Measurements from ENCODE around the gene RNF113B.
A peak's percentile ranks its signal among the peaks of the same experiment; 100 is the strongest.

Gene RNF113B

DNA sequence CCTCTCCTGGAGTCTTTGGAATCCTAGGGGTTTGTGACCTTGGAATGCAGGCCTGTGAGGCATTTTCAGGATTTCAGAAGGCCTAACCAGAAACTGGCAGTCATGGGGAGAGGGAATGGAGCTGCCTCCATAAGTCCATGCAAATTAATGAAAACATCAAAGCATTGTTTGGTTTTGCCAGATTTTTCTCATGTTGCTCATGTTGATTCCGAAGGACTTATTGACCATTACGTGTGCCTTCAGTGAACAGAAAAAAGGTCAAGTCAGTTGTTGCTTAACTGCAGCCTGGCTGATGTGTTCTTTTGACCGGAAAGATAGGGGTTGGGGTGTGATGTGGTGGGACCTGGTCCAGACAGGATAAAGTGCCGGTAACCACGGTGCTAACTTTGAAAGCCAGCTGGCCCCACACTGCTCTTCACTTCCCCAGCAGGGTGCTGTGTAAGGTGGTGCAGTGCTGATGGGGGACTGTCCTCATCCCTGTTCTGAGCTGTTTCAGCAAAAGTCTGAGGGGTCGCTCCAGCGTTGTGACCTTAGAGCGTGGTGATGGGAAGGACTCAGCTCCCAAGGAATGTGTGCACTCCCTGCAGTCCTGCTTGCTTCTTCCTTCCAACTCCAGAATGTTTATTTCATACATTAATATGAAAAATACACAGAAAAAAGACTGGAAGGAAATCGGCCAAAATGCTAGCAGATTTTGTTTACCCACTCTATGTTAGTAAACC lies 3.5 kb downstream of the RNF113B start:
- peak; percentile 94 for DNase-seq

GRCh38 chr13:98172590-98173422 lies 4.3 kb downstream of the RNF113B start:
- peak; percentile 51 for DNase-seq

DNA sequence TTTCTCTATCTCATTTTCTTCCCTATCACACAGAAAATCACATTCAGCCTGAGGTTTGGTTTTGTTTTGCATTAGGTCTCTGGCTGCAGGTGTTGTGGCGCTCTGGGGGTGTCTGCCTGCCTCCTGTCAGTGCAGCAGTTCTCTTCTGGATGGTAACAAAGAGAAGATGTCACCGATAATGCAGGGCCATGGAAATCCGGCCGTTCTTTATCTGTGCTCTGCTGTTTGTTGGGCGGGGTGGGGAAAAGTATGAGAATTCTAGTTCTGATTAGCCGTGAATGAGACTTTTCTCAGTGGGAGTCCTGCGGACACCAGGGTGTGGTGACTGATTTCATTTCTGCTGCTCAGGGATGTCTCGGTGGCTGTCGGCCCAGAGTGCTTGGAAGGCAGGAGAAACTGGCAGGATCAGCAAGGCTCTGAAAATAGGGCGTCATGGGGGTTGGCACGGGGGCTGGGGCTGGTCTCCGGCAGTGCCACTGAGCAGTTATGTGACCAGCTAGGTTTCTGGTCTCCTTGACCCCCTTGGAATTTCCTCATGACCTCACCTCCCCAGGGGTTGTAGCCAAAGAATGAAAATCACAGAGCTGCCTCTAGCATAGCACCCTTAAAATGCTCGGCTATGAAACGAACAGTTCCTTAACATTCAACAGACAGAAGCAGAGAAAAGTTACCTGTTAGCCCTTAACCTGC lies 5.0 kb downstream of the RNF113B start:
- peak; percentile 47 for DNase-seq

- DNase-seq, result no peak
Observed at GRCh38 chr13:98169331-98169730, 7.7 kb downstream of the RNF113B start.

DNA sequence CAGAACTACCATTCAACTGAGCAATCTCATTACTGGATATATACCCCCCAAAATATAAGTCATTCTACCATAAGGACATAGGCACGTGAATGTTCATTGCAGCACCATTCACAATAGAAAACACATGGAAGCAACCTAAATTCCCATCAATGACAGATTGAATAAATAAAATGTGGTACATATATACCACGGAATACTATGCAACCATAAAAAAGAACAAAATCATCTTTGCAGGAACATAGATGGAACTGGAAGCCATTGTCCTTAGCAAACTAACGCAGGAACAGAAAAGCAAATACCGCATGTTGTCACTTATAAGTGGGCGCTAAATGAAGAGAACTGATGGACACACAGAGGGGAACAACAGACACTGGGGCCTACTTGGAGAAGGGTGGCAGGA lies 14.1 kb downstream of the RNF113B start:
- no peak for DNase-seq

- no peak for DNase-seq
Observed at GRCh38 chr13:98158172-98158899, 18.7 kb downstream of the RNF113B start.

DNA sequence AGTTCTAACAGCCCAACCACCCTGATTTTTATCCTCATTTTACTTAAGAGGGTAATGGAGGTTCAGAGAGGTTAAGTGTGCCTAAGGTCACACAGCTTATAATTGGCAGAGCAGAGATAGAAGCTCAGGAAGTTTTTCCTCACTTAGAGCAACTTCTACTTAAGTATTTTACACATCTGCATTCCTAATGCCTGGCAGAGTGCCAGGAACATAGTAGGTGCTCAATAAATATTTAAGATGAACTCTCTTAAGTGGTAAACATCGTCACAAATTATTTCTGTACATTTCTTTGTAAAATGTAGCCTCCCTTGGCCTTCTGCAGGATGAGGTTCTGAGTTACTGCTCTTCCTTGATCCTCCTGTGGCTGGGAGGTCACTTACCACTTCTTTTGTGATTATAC lies 19.5 kb downstream of the RNF113B start:
- DNase-seq, result no peak

GRCh38 chr13:98157188-98157587 lies 19.9 kb downstream of the RNF113B start:
- DNase-seq, result no peak

- DNase-seq, result no peak
Observed at GRCh38 chr13:98156259-98156658, 20.8 kb downstream of the RNF113B start.

- peak; percentile 68 for DNase-seq
Observed at GRCh38 chr13:98155475-98156109, 21.5 kb downstream of the RNF113B start.

DNA sequence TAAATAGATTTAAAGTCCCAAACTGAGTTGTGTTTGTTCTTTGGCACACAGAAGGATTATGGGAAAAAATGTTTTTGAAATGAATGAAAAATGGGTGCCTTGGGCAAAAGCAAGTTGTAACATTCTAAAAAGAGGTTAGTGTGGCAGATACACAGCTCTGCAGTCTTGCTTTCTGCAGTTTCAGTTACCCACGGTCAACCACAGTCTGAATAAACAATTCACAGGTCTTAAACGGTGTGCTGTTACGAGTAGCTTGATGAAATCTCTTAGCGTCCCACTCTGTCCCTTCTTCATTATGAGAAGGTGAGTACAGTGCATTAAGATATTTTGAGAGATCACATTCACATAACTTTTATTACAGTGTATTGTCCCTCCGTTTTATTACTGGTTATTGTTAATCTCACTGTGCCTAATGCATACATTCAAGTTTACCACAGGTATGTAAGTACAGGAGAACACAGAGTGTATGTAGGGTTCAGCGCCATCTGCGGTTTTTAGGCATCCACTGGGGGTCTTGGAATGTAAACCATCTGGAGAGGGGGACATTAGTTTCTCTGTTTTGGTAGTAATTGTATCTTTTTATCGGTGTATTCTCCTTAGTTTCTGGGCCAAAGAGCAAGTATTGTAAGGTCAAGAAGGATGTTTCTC lies 26.1 kb downstream of the RNF113B start:
- DNase-seq, result no peak

DNA sequence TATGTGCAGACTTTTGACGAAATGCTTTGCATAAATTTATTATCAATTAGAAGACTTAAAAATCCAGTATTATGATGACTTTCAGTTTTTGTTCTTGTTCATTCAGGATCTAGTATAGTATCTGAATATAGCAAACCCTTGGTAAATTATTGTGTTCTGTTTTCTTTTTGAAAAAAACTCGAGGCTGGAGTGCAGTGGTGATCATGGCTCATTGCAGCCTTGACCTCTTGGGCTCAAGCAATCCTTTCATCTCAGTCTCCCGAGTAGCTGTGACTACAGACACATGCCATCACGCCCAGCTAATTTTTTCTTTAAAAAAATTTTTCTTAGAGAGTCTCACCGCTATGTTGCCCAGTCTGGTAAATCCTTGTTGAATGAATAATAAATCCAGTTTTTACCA lies 29.5 kb downstream of the RNF113B start:
- no peak for DNase-seq

DNA sequence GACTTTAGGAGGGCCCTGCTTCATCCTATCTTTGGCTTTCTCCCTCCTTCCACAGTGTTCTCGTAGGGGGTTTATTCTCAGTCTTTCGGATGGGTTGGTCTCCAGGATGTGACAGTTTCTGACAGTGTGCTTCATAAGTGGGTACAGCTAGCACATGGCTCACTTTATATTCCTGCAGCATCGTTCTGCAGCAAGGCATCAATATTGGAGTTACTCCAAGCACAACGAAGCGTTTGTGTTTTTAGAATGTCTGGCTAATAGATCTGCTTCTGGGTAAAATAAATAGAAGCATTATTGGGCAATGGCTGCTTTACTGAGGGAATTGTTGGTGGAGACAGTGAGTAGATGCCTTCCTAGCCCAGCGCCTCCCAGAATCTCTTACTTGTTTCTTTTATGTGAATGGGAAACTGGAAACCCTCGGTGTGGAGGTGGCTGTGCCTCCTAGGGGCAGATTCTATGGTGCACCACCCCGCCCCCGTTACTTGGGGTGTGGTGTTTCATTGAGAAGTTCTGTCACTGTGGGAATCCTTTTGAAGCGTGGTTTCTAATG lies 32.2 kb downstream of the RNF113B start:
- DNase-seq, result peak; percentile 54

DNA sequence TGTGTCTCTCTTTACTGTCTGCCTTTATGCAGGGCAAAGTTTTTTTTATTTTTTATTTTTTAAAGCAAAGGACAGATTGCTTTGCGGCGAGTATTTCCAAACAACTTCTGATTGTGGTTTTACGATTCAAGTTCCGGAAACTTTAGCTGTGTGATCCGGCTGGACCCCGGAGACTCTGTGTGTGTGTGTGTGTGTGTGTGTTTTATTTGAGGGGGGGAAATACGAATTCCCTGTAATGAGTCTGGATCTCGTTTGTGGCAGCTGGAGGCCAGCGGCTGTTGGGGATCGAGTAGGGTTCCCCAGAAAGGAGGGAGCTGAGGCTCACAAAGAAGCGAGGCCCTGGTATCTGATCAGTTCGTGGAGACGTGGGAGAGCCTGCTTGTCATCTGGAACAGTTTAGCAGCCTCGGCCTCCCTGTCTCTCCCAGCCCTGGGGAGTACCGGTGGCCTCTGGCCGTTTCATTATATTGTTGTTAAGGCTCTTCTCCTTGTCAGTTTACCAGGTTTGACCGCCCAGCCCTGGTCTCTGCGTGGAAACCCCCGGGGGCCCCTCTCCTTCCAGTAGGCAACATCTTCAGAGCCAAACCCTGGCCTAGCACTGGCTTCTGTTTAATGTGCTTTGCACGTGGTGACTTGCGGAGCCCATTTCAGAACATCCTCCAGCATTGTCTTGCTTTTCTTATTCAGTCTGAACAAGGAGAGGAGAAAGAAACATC lies 32.9 kb downstream of the RNF113B start:
- DNase-seq, result peak; percentile 53

- no peak for DNase-seq
Observed at GRCh38 chr13:98143601-98144026, 33.5 kb downstream of the RNF113B start.

DNA sequence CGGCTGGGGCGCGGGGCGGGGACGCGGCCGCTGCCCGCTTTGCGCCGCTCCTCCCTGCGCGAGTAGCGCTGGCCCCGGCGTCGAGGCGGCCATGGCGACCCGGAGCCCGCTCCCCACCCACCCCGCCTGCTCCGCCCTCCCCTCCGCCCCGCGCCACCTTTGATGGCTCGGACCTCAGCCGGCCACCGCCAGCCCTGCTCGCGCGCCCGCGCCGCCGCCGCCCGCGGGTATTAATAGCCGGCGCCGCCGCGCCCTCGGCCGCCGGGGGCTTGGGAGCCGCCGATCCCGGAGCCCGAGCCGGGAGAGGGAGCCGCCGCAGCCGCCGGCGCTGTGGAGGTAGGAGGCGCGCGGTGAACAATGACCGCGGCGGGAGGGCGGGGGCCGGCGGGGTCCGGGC lies 33.9 kb downstream of the RNF113B start:
- no peak for DNase-seq

DNA sequence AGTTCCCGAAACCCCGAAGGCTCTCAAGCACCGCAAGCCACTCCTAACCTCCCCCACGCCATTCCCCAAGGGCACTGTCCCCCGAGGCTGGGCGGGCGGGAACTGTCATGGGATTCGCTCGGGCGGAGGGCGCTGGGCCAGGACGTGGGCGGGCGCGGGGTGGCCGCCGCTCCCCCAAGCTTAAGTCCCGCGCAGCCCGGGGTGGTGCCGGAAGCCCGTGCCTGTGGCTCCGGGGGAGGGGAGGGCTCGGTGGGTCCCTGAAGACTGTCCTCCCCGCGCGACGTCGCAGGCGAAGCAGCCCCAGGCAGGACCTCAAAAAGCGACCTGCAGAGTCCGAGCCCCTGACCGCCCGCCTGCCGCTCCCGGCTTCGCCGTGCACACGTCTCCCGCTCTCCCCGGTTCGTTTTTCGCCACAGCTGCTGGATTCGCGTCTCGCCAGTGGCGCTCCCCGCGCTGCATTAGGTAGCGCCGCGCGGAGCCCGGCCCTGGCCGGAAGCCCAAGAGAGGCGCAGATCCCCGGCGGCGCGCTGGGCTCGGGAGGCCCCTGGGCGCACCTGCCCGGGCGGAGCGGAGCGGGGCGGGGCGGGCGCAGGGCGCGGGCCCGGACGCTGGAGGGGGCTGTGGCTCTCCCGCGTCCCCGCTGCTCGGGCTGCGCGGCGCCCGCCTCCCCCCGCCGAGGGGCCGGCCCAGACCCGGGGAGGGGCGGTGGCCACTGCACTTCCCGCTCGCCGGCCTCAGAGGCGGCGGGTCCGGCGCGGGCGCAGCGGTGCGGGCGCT lies 34.5 kb downstream of the RNF113B start, which contains the start of gene FARP1:
FARP1 (plus strand) TSS at position 715 of the 777 bp plus-strand sequence. CDS start 70,149 bp downstream, outside the sequence.
- peak; percentile 67 for DNase-seq

- DNase-seq, result no peak
Observed at GRCh38 chr13:98141509-98142379, 35.3 kb downstream of the RNF113B start.

GRCh38 chr13:98141091-98141490 lies 36.0 kb downstream of the RNF113B start:
- DNase-seq, result no peak

All from fibroblast of upper back skin (primary cell).